HG03439 (cell line): ENCODE measurements around the gene SKA2.
"Not testable (repeated sequence)": the region's sequence is repeated elsewhere in the genome, so short reads cannot be mapped to it uniquely, and the experiment has no call there.

ENCODE experiments used
- ATAC-seq: cut with Tn5 transposase; IDR thresholded peaks from one replicate; pipeline ENCODE4 v1.9.1; 2021; ENCODE audit warnings: mild to moderate bottlenecking, moderate library complexity; ENCODE audit not compliant: unreplicated experiment

Gene SKA2

GRCh38 chr17:59152925-59153324, 2.1 kb downstream of the SKA2 start:
- no peak for ATAC-seq

- ATAC-seq, result no peak
These were observed 3.4 kb downstream of the SKA2 start for GRCh38 chr17:59151591-59151990.

DNA sequence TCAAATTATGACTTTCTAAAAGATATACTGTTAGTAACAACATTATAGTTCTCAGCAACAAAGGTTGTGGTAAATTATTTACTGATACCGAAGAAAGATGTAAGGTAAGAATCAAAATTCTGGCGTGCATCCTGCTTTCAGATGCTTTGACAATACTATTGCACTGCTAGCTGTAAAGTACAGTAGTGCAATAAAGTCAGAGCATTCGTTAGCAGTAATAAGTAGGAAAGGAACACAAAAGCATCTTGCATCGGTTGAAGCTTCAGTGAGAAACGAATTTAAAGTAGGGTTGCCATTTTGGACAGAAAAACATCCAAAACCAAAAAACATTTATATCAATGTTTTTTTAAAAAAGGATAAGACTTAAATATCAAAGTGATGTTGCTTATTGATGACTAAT, 4.0 kb downstream of the SKA2 start:
- ATAC-seq, result no peak

- no peak for ATAC-seq
These were observed 5.0 kb downstream of the SKA2 start for GRCh38 chr17:59149841-59150511.

DNA sequence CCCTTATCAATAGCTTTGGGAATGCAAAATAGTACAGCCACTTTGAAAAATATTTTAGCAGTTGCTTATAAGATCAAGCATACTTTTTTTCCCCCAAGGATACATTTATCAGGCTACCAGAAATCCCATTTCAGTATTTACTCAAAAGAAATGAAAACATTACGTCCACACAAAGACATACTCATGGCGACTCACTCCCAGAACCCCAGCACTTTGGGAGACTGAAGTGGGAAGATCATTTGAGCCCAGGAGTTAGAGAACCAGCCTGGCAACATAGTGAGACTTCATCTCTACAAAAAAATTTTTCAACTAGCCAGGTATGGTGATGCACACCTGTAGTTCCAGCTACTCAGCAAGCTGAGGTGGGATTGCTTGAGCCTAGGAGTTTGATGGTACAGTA, 5.9 kb downstream of the SKA2 start:
- no peak for ATAC-seq

DNA sequence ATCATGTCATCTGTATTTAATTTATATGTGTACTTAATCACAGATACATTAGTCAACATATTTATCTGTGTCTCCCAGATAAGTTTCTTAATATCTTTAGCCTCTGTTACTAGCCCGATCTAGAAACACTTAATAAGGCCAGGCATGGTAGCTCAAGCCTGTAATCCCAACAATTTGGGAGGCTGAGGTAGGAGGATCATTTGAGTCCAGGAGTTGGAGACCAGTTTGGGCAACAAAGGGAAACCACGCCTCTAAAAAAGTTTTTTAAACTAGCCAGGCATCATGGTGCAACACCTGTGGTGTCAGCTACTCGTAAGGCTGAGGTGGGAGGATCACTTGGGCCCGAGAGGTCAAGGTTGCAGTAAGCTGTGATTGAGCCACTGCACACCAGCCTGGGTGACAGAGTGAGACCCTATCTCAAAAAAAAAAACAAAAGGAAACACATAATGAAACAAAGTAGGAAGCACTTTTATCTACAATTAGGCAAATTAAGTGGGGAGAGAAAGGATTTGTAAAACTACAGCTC, 9.4 kb downstream of the SKA2 start:
- no peak for ATAC-seq

DNA sequence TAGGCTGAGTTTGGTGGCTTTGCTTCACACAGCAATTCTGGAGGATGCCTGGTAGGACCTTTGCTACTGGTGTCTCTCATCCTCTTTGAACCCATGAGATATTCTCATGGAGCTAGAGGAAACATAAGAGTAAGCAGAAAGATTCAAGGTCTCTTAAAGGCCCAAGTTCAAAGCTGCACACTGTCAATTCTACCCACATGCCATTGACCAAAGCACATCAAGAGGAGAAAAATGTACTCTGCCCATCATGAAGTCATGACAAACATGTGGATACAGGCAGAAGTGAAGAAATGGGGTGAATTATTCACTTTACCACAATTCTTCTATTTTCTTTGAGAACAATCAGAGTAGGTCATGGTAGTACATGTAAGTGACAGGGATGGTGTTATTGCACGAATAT, 13.1 kb downstream of the SKA2 start:
- no peak for ATAC-seq

DNA sequence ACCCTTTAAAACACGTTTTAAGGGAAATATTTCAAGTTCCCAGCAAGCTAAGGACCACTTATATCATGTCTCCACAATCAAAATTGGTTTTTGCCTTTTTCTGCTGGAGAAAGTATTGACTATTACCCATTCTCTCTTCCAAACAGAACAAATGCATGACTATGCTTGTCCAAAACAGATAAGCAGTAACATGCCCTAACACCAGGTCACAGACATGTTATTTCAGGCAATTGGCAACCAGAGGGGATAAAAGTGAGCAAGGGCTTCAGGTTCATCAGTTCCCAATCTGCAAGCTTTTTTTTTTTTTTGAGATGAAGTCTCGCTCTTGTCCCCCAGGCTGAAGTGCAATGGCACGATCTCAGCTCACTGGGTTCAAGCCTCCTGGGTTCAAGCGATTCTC, 15.0 kb downstream of the SKA2 start:
- no peak for ATAC-seq

GRCh38 chr17:59138339-59138738, 16.6 kb downstream of the SKA2 start:
- ATAC-seq, result not testable (repeated sequence)

DNA sequence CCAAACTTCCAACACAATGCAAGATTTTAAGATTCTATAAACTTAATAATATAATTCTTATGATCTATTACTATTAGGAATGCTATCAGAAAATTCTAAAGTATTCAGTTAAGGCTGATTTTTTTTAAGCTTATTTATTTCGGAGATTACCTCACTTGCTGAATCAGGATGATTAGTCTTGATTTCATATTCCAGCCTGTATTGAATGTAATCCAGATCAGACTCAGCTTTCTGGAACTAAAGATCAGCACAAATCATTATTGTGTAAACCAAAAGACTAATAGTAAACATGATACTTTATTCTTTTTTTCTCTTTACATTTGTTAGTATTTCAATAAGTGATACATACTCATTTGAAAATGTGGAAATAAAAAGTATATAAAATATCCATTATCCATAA, 23.9 kb downstream of the SKA2 start:
- no peak for ATAC-seq

DNA sequence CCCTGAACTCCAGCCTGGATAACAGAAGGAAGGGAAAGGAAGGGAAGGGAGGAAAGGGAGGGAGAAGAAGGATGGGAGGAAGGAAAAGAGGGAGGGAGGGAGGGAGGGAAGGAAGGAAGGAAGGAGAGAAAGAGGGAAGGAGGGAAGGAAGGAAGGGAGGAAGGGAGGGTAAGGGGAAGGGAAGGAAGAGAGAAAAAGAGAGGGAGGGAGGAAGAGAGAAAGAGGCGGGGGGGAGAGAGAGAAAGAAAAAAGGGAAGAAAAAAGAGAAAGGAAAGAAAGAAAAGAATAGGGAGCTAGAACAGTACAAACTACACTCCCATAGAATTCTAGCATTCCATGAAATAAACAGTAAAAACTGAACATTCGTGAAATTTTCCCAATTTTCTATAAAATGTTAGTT, 25.2 kb downstream of the SKA2 start:
- no peak for ATAC-seq

DNA sequence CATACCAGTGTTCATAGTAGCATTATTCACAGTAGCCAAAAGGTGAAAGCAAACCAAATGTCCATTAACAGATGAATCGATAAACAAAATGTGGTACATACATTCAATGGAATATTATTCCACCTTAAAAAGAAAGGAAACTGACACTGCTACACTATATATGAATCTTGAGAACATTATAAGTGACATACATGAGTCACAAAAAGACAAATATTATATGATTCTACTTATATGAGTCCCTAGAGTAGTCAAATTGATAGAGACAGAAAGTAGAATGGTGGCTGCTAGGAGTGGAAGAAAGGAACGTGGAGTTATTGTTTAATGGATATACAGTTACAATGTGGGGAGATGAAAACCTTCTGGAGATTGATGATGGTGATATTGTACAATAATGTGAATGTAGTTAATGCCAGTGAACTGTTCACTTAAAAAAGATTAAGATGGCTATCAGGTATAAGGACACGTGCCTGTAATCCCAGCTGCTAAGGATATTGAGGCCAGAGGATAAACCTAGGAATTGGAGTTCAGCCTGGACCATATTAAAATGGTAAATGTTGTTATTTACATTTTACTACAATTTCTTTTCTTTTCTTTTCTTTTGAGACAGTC, 28.1 kb downstream of the SKA2 start:
- ATAC-seq, result no peak

DNA sequence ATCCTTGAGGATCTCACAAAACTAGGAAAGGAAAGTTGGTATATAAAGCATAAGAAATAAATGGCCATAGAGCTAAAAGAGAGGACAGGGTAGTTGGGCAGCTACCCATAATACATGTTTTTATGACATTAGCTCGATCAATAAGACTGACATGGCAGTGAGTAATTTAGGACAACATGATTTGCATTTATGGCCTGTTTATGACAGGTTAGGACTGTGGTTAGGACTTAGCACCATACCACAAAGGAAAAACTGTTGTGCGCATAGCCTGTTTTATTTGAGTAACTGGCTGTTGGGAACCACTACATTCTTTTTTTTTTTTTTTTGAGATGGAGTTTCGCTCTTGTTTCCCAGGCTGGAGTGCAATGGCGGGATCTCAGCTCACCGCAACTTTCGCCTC, 30.3 kb downstream of the SKA2 start:
- peak; percentile 52 for ATAC-seq

GRCh38 chr17:59121901-59122480, 33.0 kb downstream of the SKA2 start:
- ATAC-seq, result no peak

DNA sequence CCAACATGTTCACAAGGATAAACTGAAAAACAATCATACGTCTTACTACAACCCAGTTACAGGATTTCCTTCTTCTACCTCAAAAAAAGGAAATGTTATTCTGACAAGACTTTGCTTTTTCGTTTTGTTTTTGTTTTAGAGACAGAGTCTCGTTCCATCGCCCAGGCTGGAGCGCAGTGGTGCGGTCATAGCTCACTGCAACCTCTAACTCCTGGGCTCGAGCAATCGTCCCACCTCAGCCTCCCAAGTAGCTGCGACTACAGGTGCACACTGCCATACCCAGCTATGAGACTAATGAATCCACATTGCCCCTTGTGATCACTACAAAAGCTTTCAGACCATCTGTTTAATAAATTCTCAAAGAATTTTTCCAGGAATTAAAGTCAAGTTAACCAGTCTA, 39.5 kb downstream of the SKA2 start:
- ATAC-seq, result no peak

DNA sequence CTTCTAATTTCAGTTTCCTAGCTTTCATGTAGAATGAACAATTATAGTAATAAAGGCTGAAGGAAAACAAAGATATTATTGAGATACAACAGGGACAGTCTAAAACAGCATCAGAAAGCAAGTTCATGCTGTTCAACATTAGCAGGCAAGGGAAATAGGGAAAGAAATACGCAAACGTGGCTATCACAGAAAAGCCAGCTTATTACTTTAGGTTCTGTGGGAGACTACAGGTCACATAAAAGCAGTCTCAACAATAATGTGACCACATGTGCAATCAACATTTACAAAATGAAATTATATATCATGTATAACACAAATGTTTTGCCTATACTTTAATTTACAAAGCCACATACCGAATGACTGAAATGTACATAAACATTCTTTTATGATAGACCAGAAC, 43.4 kb downstream of the SKA2 start:
- no peak for ATAC-seq

- no peak for ATAC-seq
These were observed 44.0 kb downstream of the SKA2 start for GRCh38 chr17:59110973-59111372.

DNA sequence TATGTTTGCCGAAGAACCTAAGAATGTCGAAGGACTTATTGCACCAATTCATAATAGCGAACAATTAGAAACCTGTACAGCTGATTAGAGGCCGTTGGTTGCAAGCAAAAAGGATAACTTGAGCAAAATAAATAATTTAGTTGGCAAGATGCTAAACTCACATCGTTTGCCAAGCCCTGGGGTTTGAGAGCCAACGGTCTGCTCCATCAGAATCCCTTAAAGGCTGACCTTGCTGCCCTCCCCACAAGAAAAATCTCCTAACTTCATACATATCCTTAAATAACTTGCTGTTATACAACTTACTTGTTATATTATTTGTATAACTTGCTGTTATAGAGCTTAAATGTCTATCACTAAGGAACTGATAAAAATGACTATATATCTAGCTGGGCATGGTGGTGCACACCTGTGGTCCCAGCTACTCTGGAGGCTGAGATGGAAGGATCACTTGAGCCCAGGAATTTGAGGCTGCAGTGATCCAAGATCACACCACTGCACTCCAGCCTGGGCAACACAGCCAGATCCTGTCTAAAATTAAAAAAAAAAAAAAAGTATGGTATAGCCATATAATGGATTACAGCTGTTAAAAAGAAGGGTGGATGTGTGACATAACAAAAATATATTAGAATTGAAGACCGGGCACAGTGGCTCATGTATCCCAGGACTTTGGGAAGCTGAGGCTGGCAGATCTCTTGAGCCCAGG, 46.4 kb downstream of the SKA2 start:
- ATAC-seq, result no peak

DNA sequence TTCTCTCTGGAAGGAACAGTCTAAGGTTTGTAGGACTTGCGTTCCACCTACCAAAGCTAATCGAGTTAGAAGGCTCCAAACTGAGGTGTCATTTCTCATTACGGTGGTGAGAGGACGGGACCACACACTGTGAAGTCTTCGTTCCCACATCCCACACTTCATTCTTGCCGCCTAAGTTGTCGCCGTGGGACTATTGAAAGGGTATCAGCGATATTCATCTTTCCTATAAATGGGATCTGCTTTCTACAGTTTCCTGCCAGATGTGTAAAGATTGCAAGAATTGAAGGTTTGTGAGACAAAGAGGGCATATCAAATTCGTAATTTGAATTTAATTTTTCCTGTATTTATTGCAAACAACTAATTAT, 47.7 kb downstream of the SKA2 start:
- ATAC-seq, result no peak

GRCh38 chr17:59106463-59107305, 48.3 kb downstream of the SKA2 start, which contains the start of gene TRIM37:
TRIM37 (minus strand) TSS chr17:59106880; CDS start chr17:59106461, 419 bp downstream.
- peak; percentile 95 for ATAC-seq
